GM23338 (cell line): ENCODE measurements around the gene LRRFIP1.

Experiments
- CTCF ChIP-seq, 2 experiments: fragments of 200-600 bp in 1 of 2; sonication (generic) in 1 of 2; conservative IDR thresholded peaks; 2 replicates each; pipeline versions ENCODE4 v1.5.1 to v1.6.1; 2016 to 2017; ENCODE audit warnings: antibody characterized with exemption in 2 of 2, low read depth in 2 of 2, mild to moderate bottlenecking in 2 of 2, moderate library complexity in 1 of 2
- EZH2 ChIP-seq: fragments of 200-600 bp; sonication (generic); IDR thresholded peaks from one replicate; pipeline ENCODE4 v1.8.0; 2017; ENCODE audit warnings: antibody characterized with exemption, mild to moderate bottlenecking, low read depth; ENCODE audit not compliant: unreplicated experiment
- EZH2phosphoT487 ChIP-seq: fragments of 200-600 bp; sonication (generic); IDR thresholded peaks from one replicate; pipeline ENCODE4 v1.8.1; 2018; ENCODE audit warnings: antibody characterized with exemption; ENCODE audit not compliant: unreplicated experiment
- POLR2AphosphoS5 ChIP-seq: IDR thresholded peaks from 2 replicates; pipeline ENCODE4 v1.6.1; 2016; ENCODE audit warnings: antibody characterized with exemption, low read depth
- REST ChIP-seq: IDR thresholded peaks from one replicate; pipeline ENCODE4 v1.6.1; 2018; ENCODE audit warnings: antibody characterized with exemption; ENCODE audit not compliant: unreplicated experiment

GRCh38 chr2:237670641-237671040 lies 43.3 kb downstream of the LRRFIP1 start:
- TF ChIP-seq CTCF (conservative IDR thresholded peaks at IDR 0.05; ENCODE audit: low read depth in 2 of 2) = no peak
- no peak for TF ChIP-seq POLR2AphosphoS5
- no peak for TF ChIP-seq REST
- no peak for TF ChIP-seq EZH2phosphoT487
- no peak for TF ChIP-seq EZH2
